Endothelial cell (in vitro differentiated cells): Measurements from ENCODE around the gene PTCD1. TPM values are rescaled to one million over a fixed set of nuclear protein-coding genes. Genes with fewer than 3 reads are reported as not detected.
A peak's percentile ranks its signal among the peaks of the same experiment; 100 is the strongest.
"Not testable (repeated sequence)": the region's sequence is repeated elsewhere in the genome, so short reads cannot be mapped to it uniquely, and the experiment has no call there.

Source experiments
- DNase-seq: peaks from one replicate; pipeline ENCODE4 v3.0.0; 2021; ENCODE audit warnings: low spot score
- H3K27ac Mint-ChIP-seq: one replicate; pipeline ENCODE4 v1.8.0; 2021; ENCODE audit warnings: mixed read lengths, inconsistent platforms; ENCODE audit not compliant: unreplicated experiment
- H3K27me3 Mint-ChIP-seq: one replicate; pipeline ENCODE4 v1.8.0; 2021; ENCODE audit warnings: mild to moderate bottlenecking, moderate library complexity, mixed read lengths, inconsistent platforms; ENCODE audit not compliant: unreplicated experiment
- H3K36me3 Mint-ChIP-seq: one replicate; pipeline ENCODE4 v1.8.0; 2021; ENCODE audit warnings: mild to moderate bottlenecking, low read depth, mixed read lengths, inconsistent platforms; ENCODE audit not compliant: unreplicated experiment
- H3K4me1 Mint-ChIP-seq: one replicate; pipeline ENCODE4 v1.8.0; 2021; ENCODE audit warnings: mild to moderate bottlenecking, mixed read lengths, inconsistent platforms; ENCODE audit not compliant: unreplicated experiment
- H3K4me3 Mint-ChIP-seq: one replicate; pipeline ENCODE4 v1.8.0; 2021; ENCODE audit warnings: mild to moderate bottlenecking, mixed read lengths, inconsistent platforms; ENCODE audit not compliant: unreplicated experiment
- H3K9me3 Mint-ChIP-seq: one replicate; pipeline ENCODE4 v1.8.0; 2021; ENCODE audit warnings: mixed read lengths, inconsistent platforms; ENCODE audit not compliant: unreplicated experiment
- total RNA-seq: library from RNA; stranded (reverse); fragmentation: NEBNext Ultra II Directional; extraction: Animal tissue kit (Norgen Biotek cat#: 25700); gene quantifications from one replicate; pipeline ENCODE4 v1.2.1, GENCODE V29; 2021; ENCODE audit not compliant: unreplicated experiment
- TF ChIP-seq, protein P1 (sequence below): fragments of 200-600 bp; sonication (generic); IDR thresholded peaks from one replicate; pipeline ENCODE4 v1.5.0; 2021; ENCODE audit warnings: antibody characterized with exemption; ENCODE audit not compliant: unreplicated experiment

PTCD1 gene
- total RNA-seq, 1 donor from 2014 or later: 7.1 TPM

DNA sequence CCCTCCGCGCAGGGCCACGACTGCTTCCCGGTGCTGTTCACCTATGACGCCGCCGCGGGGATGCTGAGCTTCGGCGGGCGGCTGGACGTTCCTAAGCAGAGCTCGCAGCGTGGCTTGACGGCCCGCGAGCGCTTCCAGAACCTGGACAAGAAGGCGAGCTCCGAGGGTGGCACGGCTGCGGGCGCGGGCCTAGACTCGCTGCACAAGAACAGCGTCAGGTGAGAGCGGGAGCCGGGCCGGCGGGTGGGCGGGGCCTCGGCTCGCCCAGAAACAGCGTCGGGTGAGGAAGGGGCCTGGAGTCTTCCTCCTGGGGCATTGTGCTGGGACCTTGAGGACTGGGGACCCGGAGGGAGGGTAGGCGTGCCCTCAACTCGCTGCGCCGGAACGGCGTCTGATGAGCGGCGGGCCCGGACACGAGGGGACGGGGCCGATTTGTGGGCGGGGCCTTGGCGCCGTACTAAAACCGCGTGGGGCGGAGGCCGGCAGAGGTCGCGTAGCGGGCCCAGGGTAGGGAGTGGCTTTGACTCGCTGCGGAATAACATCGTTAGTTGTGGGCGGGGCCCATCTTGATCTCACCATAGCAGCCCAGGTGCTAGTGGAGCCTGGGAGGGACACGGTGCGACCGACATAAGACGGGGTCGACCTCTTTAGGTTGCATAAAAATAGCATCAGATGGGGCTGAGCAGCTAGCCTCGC is 45.8 kb downstream of the PTCD1 start:
- peaks cover 17% of the 10 kb centered on the region for H3K36me3 Mint-ChIP-seq

DNA sequence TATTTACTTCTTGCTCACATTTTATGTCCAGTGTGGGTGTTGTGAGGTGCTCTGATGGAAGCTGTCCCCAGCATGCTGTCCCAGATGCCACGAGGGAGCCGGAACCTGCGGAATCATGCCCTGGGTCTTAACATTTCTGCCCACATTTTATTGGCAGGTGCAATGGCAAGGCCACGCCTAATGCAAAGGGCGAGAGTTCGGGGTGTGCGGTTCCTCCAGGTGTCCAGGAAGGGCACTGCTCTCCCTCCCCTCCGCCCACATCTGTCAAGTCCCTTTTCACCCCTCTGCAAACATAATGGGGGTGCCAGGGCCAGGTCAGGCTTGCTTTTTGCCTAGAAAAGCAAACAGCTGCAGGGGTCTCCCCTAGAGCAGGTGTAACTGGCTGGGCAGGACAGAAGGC is 46.6 kb downstream of the PTCD1 start:
- Mint-ChIP-seq H3K27ac (no peak overlapping the region), H3K9me3 (no peaks in the 10 kb centered on the region), H3K4me3 (peak overlapping the region; percentile 77), H3K4me1 (peaks cover 9% of the 10 kb centered on the region), H3K36me3 (peaks cover 13% of the 10 kb centered on the region), H3K27me3 (peaks cover 6% of the 10 kb centered on the region)
- DNase-seq: no peak
- TF ChIP-seq, protein P1, sequence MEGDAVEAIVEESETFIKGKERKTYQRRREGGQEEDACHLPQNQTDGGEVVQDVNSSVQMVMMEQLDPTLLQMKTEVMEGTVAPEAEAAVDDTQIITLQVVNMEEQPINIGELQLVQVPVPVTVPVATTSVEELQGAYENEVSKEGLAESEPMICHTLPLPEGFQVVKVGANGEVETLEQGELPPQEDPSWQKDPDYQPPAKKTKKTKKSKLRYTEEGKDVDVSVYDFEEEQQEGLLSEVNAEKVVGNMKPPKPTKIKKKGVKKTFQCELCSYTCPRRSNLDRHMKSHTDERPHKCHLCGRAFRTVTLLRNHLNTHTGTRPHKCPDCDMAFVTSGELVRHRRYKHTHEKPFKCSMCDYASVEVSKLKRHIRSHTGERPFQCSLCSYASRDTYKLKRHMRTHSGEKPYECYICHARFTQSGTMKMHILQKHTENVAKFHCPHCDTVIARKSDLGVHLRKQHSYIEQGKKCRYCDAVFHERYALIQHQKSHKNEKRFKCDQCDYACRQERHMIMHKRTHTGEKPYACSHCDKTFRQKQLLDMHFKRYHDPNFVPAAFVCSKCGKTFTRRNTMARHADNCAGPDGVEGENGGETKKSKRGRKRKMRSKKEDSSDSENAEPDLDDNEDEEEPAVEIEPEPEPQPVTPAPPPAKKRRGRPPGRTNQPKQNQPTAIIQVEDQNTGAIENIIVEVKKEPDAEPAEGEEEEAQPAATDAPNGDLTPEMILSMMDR: no peak

More for the DNA sequence above, 45.8 kb downstream of the PTCD1 start:
- Mint-ChIP-seq H3K27ac (peak overlapping the region; percentile 57), H3K4me3 (peak overlapping the region; percentile 88), H3K9me3 (no peaks in the 10 kb centered on the region), H3K4me1 (peaks cover 9% of the 10 kb centered on the region), H3K27me3 (peaks cover 4% of the 10 kb centered on the region)
- TF ChIP-seq, protein P1: no peak
- peak; percentile 63 for DNase-seq

DNA sequence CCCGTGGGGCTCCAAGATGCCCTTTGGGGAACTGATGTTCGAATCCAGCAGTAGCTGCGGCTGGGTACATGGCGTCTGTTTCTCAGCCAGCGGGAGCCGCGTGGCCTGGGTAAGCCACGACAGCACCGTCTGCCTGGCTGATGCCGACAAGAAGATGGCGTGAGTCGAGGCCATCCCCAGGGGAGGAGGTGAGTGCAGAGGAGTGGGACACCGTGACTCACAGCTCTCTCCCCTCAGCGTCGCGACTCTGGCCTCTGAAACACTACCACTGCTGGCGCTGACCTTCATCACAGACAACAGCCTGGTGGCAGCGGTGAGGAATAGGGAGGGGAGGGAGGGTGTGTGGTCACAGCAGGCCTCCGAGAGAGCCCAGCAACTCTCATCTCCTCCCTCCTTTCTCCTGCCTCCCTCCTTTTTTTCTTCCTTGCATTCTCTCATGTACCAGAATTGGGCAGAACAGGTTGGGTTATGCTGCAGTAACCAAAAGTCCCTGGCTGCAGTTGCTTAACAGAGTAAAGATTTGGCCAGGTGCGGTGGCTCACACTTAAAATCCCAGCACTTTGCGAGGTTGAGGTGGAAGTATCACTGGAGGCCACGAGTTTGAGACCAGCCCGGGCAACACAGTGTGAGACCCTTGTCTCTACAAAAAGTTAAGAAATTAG is 47.5 kb downstream of the PTCD1 start:
- TF ChIP-seq, protein P1: no peak
- peaks cover 14% of the 10 kb centered on the region for H3K36me3 Mint-ChIP-seq
- no peak overlapping the region for H3K27ac Mint-ChIP-seq
- H3K4me3 Mint-ChIP-seq: no peak overlapping the region
- peaks cover 9% of the 10 kb centered on the region for H3K4me1 Mint-ChIP-seq
- DNase-seq: no peak
- H3K9me3 Mint-ChIP-seq: no peaks in the 10 kb centered on the region
- peaks cover 6% of the 10 kb centered on the region for H3K27me3 Mint-ChIP-seq

DNA sequence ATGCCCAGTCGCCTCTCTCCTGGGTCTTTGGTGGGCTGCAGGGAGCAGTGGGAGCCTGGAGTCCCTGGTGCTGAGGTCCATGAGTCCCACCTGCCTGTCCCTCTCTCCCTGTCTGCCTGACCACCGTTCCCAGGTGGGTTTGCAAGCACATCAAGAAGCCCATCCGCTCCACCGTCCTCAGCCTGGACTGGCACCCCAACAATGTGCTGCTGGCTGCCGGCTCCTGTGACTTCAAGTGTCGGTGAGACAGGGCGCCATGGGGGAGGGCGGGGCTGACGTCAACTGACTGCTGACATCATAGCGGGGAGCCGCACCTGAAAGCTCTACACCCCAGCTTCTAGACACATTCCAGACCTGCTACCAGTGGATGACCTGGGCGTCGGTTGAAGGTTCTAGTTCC is 48.8 kb downstream of the PTCD1 start:
- H3K36me3 Mint-ChIP-seq: peaks cover 16% of the 10 kb centered on the region
- H3K9me3 Mint-ChIP-seq: no peaks in the 10 kb centered on the region
- peaks cover 6% of the 10 kb centered on the region for H3K27me3 Mint-ChIP-seq
- no peak for DNase-seq
- no peak overlapping the region for H3K4me3 Mint-ChIP-seq
- TF ChIP-seq, protein P1: no peak
- no peak overlapping the region for H3K27ac Mint-ChIP-seq
- peaks cover 9% of the 10 kb centered on the region for H3K4me1 Mint-ChIP-seq

DNA sequence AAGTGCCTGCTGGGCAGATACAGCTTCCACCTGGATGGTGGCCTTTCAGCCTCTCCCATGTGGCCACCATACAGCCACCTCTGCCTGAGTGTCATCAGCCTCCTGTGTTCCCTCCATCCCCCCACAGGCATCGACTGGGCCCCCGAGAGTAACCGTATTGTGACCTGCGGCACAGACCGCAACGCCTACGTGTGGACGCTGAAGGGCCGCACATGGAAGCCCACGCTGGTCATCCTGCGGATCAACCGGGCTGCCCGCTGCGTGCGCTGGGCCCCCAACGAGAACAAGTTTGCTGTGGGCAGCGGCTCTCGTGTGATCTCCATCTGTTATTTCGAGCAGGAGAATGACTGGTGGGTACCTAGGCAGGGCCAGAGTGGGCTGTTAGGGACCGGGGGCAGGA is 50.7 kb downstream of the PTCD1 start:
- Mint-ChIP-seq H3K27me3 (peaks cover 10% of the 10 kb centered on the region), H3K36me3 (peaks cover 20% of the 10 kb centered on the region), H3K9me3 (no peaks in the 10 kb centered on the region), H3K27ac (peak overlapping the region; percentile 30), H3K4me1 (no peaks in the 10 kb centered on the region), H3K4me3 (no peak overlapping the region)
- no peak for DNase-seq
- TF ChIP-seq, protein P1: no peak

DNA sequence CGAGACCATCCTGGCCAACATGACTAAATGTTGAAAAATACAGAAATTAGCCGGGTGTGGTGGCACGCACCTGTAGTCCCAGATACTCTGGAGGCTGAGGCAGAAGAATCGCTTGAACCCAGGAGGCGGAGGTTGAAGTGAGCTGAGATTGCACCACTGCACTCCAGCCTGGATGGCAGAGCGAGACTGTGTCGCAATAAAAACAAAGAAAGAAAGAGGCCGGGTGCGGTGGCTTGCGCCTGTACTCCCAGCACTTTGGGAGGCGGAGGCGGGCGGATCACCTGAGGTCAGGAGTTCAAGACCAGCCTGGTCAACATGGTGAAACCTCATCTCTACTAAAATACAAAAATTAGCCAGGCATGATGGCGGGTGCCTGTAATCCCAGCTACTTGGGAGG is 51.4 kb downstream of the PTCD1 start:
- H3K9me3 Mint-ChIP-seq, H3K27me3 Mint-ChIP-seq, H3K4me3 Mint-ChIP-seq, H3K27ac Mint-ChIP-seq, H3K4me1 Mint-ChIP-seq, DNase-seq: not testable (repeated sequence)
- peaks cover 20% of the 10 kb centered on the region for H3K36me3 Mint-ChIP-seq
